ENCODE results near the gene HOXD4. TPM values are rescaled to one million over a fixed set of nuclear protein-coding genes. Genes with fewer than 3 reads are reported as not detected.
A peak's percentile ranks its signal among the peaks of the same experiment; 100 is the strongest.

HOXD4 gene
- polyA plus RNA-seq, 1 donor from 2014 or later, result not detected

- Histone ChIP-seq H3K4me2 (ENCODE audit: low read length) (no peak overlapping the region), H3F3A (ENCODE audit: insufficient read depth, low read length, poor library complexity, severe bottlenecking) (no peaks in the 10 kb centered on the region), H4K20me1 (ENCODE audit: insufficient read depth) (no peaks in the 10 kb centered on the region), H3K79me2 (replicated peaks; ENCODE audit: insufficient read depth, low read length) (no peaks in the 10 kb centered on the region), H3K4me3 (ENCODE audit: low read length) (peak overlapping the region; percentile 47), H3K9me2 (ENCODE audit: insufficient read depth, low read length) (no peaks in the 10 kb centered on the region), H3K36me3 (ENCODE audit: insufficient read depth, low read length) (no peaks in the 10 kb centered on the region), H2AFZ (ENCODE audit: low read depth, low read length) (no peak overlapping the region), H3K9ac (ENCODE audit: low read length) (no peak overlapping the region), H3K9me3 (ENCODE audit: low read length) (no peaks in the 10 kb centered on the region), H3K27ac (ENCODE audit: low read length) (no peak overlapping the region), H3K27me3 (ENCODE audit: insufficient read depth, low read depth, low read length) (peaks cover 97% of the 10 kb centered on the region)
- TF ChIP-seq RAD21 (conservative IDR thresholded peaks at IDR 0.05) (no peak), SMC3 (conservative IDR thresholded peaks at IDR 0.05; ENCODE audit: poor library complexity) (no peak), EP300 (conservative IDR thresholded peaks at IDR 0.05; ENCODE audit: poor library complexity, severe bottlenecking) (no peak), TAF1 (IDR thresholded peaks at IDR 0.05; ENCODE audit: low read depth) (no peak), EZH2 (IDR thresholded peaks at IDR 0.05; ENCODE audit: borderline replicate concordance, insufficient read depth, low read length, poor library complexity, severe bottlenecking) (no peak), POLR2AphosphoS5 (IDR thresholded peaks at IDR 0.05) (no peak), MXI1 (conservative IDR thresholded peaks at IDR 0.05; ENCODE audit: poor library complexity, severe bottlenecking) (no peak), REST (IDR thresholded peaks at IDR 0.05; ENCODE audit: borderline replicate concordance) (no peak)
- TF ChIP-seq, protein P1, sequence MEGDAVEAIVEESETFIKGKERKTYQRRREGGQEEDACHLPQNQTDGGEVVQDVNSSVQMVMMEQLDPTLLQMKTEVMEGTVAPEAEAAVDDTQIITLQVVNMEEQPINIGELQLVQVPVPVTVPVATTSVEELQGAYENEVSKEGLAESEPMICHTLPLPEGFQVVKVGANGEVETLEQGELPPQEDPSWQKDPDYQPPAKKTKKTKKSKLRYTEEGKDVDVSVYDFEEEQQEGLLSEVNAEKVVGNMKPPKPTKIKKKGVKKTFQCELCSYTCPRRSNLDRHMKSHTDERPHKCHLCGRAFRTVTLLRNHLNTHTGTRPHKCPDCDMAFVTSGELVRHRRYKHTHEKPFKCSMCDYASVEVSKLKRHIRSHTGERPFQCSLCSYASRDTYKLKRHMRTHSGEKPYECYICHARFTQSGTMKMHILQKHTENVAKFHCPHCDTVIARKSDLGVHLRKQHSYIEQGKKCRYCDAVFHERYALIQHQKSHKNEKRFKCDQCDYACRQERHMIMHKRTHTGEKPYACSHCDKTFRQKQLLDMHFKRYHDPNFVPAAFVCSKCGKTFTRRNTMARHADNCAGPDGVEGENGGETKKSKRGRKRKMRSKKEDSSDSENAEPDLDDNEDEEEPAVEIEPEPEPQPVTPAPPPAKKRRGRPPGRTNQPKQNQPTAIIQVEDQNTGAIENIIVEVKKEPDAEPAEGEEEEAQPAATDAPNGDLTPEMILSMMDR (IDR thresholded peaks at IDR 0.05; ENCODE audit: poor library complexity, severe bottlenecking), result no peak
Measured at GRCh38 chr2:176129813-176130146, 21.6 kb upstream of the HOXD4 start.

DNA sequence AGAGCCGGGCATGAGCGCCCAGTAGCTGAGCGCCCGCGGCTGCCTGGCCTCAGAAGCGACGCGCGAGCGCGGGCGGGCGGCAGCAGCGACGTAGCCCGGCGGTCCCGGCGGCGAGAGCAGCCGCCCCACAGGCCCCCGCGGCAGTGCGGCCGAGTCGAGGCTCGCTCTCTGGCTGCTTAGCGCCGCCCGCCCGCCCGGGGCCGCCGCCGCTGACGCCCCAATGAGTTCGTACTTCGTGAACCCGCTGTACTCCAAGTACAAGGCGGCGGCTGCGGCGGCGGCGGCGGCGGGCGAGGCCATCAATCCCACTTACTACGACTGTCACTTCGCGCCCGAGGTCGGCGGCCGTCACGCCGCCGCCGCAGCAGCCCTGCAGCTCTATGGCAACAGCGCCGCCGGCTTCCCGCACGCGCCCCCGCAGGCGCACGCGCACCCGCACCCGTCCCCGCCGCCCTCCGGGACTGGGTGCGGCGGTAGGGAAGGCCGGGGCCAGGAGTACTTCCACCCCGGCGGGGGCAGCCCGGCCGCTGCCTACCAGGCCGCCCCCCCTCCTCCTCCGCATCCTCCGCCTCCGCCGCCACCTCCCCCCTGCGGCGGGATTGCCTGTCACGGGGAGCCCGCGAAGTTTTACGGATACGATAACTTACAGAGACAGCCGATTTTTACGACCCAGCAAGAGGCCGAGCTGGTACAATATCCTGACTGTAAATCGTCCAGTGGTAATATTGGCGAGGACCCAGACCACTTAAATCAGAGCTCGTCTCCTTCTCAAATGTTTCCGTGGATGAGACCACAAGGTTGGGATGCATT, 21.0 kb upstream of the HOXD4 start:
- Histone ChIP-seq H4K20me1 (ENCODE audit: insufficient read depth) (no peaks in the 10 kb centered on the region), H3F3A (ENCODE audit: insufficient read depth, low read length, poor library complexity, severe bottlenecking) (no peaks in the 10 kb centered on the region), H3K36me3 (ENCODE audit: insufficient read depth, low read length) (no peaks in the 10 kb centered on the region), H3K4me3 (ENCODE audit: low read length) (peak overlapping the region; percentile 58), H3K4me2 (ENCODE audit: low read length) (no peak overlapping the region), H3K9me2 (ENCODE audit: insufficient read depth, low read length) (no peaks in the 10 kb centered on the region), H3K9ac (ENCODE audit: low read length) (no peak overlapping the region), H3K79me2 (replicated peaks; ENCODE audit: insufficient read depth, low read length) (no peaks in the 10 kb centered on the region), H2AFZ (ENCODE audit: low read depth, low read length) (no peak overlapping the region), H3K9me3 (ENCODE audit: low read length) (no peaks in the 10 kb centered on the region), H3K27ac (ENCODE audit: low read length) (no peak overlapping the region), H3K27me3 (ENCODE audit: insufficient read depth, low read depth, low read length) (peaks cover 97% of the 10 kb centered on the region)
- TF ChIP-seq SMC3 (conservative IDR thresholded peaks at IDR 0.05; ENCODE audit: poor library complexity) (peak; percentile 55), EP300 (conservative IDR thresholded peaks at IDR 0.05; ENCODE audit: poor library complexity, severe bottlenecking) (peak; percentile 32), EZH2 (IDR thresholded peaks at IDR 0.05; ENCODE audit: borderline replicate concordance, insufficient read depth, low read length, poor library complexity, severe bottlenecking) (peak; percentile 63), REST (IDR thresholded peaks at IDR 0.05; ENCODE audit: borderline replicate concordance) (no peak), MXI1 (conservative IDR thresholded peaks at IDR 0.05; ENCODE audit: poor library complexity, severe bottlenecking) (peak; percentile 46), RAD21 (conservative IDR thresholded peaks at IDR 0.05) (peak; percentile 41), POLR2AphosphoS5 (IDR thresholded peaks at IDR 0.05) (no peak)
- TF ChIP-seq, protein P1 (IDR thresholded peaks at IDR 0.05; ENCODE audit: poor library complexity, severe bottlenecking), result no peak
